RWPE2 (cell line): ENCODE measurements around the gene FBN3.

Source experiments
- ATAC-seq: fragments of 200-7000 bp; cut with Tn5 transposase; 3 replicates; pipeline ENCODE4 v1.9.1; 2021; ENCODE audit warnings: low read depth
- DNase-seq: peaks from one replicate; pipeline ENCODE4 v3.0.0-alpha.2; 2020; ENCODE audit warnings: low spot score
- H3K27ac ChIP-seq: fragments of 450-650 bp; 2 replicates; pipeline ENCODE4 v1.5.1; 2017; ENCODE audit warnings: mild to moderate bottlenecking; ENCODE audit not compliant: poor library complexity, severe bottlenecking
- H3K27me3 ChIP-seq: fragments of 250-450 bp; sonication (Bioruptor Pico); 2 replicates; pipeline ENCODE4 v1.5.1; 2021; ENCODE audit warnings: mild to moderate bottlenecking, moderate library complexity; ENCODE audit not compliant: insufficient read depth, poor library complexity, severe bottlenecking
- H3K36me3 ChIP-seq: fragments of 250-450 bp; sonication (Bioruptor Pico); 2 replicates; pipeline ENCODE4 v1.5.1; 2020; ENCODE audit warnings: low read depth, mild to moderate bottlenecking, moderate library complexity
- H3K4me1 ChIP-seq: fragments of 250-450 bp; sonication (Bioruptor Pico); 2 replicates; pipeline ENCODE4 v1.5.1; 2021; ENCODE audit warnings: mild to moderate bottlenecking, moderate library complexity; ENCODE audit not compliant: insufficient read depth, poor library complexity, severe bottlenecking
- H3K4me3 ChIP-seq: fragments of 250-450 bp; sonication (Bioruptor Pico); 2 replicates; pipeline ENCODE4 v1.5.1; 2021; ENCODE audit warnings: mild to moderate bottlenecking, moderate library complexity; ENCODE audit not compliant: severe bottlenecking
- H3K9me3 ChIP-seq: fragments of 250-450 bp; sonication (Bioruptor Pico); 2 replicates; pipeline ENCODE4 v1.5.1; 2021; ENCODE audit warnings: mild to moderate bottlenecking, moderate library complexity; ENCODE audit not compliant: severe bottlenecking
- CTCF ChIP-seq: fragments of 450-650 bp; IDR thresholded peaks from one replicate; pipeline ENCODE4 v1.5.1; 2017; ENCODE audit warnings: mild to moderate bottlenecking, moderate library complexity; ENCODE audit not compliant: poor library complexity, severe bottlenecking

FBN3 gene

GRCh38 chr19:8093740-8094139, 55.7 kb downstream of the FBN3 start:
- DNase-seq (no peak), ATAC-seq (no peak)
- no peak for TF ChIP-seq CTCF
- H3K4me1 ChIP-seq, result no peaks in the 10 kb centered on the region
- no peaks in the 10 kb centered on the region for H3K36me3 ChIP-seq
- H3K27ac ChIP-seq, result no peak overlapping the region
- no peaks in the 10 kb centered on the region for H3K27me3 ChIP-seq
- no peak overlapping the region for H3K4me3 ChIP-seq
- H3K9me3 ChIP-seq, result peaks cover 11% of the 10 kb centered on the region

DNA sequence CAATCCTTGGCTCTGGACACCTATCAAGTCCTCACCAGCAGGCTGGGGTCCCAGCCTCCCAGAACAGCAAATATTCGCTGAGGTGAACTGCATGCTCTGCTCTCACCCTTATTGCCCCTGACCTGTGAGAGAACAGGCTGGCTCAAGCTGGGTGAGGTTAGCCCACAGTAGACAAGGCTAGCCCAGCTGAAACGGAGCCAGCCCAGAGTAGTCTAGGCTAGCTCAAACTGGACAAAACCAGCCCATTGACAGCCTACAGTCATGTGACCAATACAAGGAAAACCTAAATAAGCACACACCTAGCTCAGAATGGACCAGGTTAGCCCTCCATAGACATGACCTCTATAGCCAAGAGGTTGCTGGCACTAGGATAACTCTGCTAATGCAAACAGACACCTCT, 58.4 kb downstream of the FBN3 start:
- DNase-seq (no peak), ATAC-seq (no peak)
- TF ChIP-seq CTCF, result no peak
- Histone ChIP-seq H3K9me3 (peaks cover 7% of the 10 kb centered on the region), H3K4me3 (no peak overlapping the region), H3K4me1 (no peaks in the 10 kb centered on the region), H3K27ac (no peak overlapping the region), H3K36me3 (no peaks in the 10 kb centered on the region), H3K27me3 (no peaks in the 10 kb centered on the region)

- Histone ChIP-seq H3K4me1 (no peaks in the 10 kb centered on the region), H3K27me3 (no peaks in the 10 kb centered on the region), H3K4me3 (no peak overlapping the region), H3K27ac (no peak overlapping the region), H3K36me3 (no peaks in the 10 kb centered on the region), H3K9me3 (no peaks in the 10 kb centered on the region)
- ATAC-seq (no peak), DNase-seq (no peak)
- TF ChIP-seq CTCF, result no peak
These were observed 59.5 kb downstream of the FBN3 start for GRCh38 chr19:8089664-8090601.

DNA sequence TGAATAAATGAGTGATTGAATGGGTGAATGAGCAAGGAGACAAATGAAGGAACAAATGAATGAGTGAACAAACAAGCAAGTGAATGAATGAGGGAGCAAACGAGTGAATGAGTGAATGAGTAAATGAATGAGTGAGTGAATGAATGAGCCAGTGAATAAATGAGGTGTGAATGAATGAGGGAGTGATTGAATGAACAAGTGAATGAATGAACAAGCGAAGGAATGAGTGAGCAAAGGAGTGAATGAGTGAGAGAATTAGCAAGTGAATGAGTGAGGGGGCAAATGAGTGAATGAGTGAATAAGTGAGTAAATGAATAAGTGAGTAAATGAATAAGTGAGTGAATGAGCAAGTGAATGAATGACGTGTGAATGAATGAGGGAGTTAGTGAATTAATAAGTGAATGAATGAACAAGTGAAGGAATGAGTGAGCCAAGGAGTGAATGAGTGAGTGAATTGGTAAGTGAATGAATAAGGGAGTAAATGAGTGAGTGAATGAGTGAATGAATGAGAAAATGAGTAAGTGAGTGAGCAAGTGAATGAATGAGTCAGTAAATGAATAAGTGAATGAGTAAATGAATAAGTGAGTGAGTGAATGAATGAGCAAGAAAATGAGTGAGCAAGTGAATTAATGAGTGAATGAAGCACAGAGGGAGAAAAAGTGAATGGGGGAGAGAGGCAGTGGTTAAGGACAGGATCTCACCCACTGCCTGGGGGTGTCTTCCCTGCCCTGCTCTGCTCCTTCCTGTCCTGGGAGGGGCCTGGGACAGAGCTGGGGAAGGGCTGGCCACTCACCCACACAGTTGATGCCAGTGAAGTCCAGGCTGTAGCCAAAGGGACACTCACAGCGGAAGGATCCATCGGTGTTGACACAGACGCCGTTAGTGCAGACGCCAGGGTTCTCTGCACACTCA, 60.4 kb downstream of the FBN3 start:
- no peaks in the 10 kb centered on the region for H3K4me1 ChIP-seq
- no peak overlapping the region for H3K4me3 ChIP-seq
- DNase-seq (no peak), ATAC-seq (no peak)
- H3K27ac ChIP-seq, result no peak overlapping the region
- H3K27me3 ChIP-seq, result no peaks in the 10 kb centered on the region
- H3K9me3 ChIP-seq, result no peaks in the 10 kb centered on the region
- TF ChIP-seq CTCF, result no peak
- no peaks in the 10 kb centered on the region for H3K36me3 ChIP-seq
